IPS-20b (cell line): Measurements from ENCODE around the gene AACS.

Source experiments
- H3K27ac ChIP-seq: one replicate; pipeline ENCODE4 v1.5.1; 2013; ENCODE audit warnings: low read length
- H3K27me3 ChIP-seq: 2 replicates; pipeline ENCODE4 v1.6.1; 2013; ENCODE audit warnings: mild to moderate bottlenecking, low read length, inconsistent platforms; ENCODE audit not compliant: insufficient read depth
- H3K36me3 ChIP-seq: 2 replicates; pipeline ENCODE4 v1.6.1; 2013; ENCODE audit warnings: low read depth, mild to moderate bottlenecking, inconsistent platforms, low read length, moderate library complexity; ENCODE audit not compliant: insufficient read depth
- H3K4me1 ChIP-seq: 2 replicates; pipeline ENCODE4 v1.6.1; 2013; ENCODE audit warnings: mild to moderate bottlenecking, control low read depth, inconsistent platforms, low read length, moderate library complexity; ENCODE audit not compliant: insufficient read depth
- H3K4me3 ChIP-seq: 2 replicates; pipeline ENCODE4 v1.5.1; 2013; ENCODE audit warnings: mild to moderate bottlenecking, low read length, inconsistent platforms
- H3K9ac ChIP-seq: 2 replicates; pipeline ENCODE4 v1.6.1; 2013; ENCODE audit warnings: low read depth, mild to moderate bottlenecking, inconsistent platforms, low read length, moderate library complexity
- H3K9me3 ChIP-seq: 2 replicates; pipeline ENCODE4 v1.6.1; 2013; ENCODE audit warnings: mild to moderate bottlenecking, low read depth, low read length, inconsistent platforms; ENCODE audit not compliant: insufficient read depth

The AACS gene

DNA sequence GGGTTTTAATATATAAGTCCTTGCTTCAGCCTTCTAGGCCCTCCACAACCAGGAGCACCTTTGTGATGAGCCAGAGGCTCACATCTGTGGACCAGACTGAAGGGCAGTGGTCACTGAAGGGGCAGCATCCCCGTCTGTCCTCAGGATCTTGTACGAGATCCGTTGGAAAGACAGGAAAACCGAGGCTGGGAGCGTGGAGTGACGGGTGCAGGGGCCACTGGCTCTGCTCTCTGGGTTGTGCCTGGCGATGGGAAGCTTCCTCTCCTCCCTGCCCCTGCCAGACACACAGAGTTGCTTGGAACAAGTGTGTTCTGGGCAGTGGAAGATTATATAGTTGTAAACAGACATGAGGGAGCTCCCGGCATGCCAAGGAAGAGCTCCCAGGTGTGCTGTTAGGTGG, 48.0 kb downstream of the AACS start:
- Histone ChIP-seq H3K9ac (no peak overlapping the region), H3K4me3 (no peak overlapping the region), H3K9me3 (no peaks in the 10 kb centered on the region), H3K27ac (no peak overlapping the region), H3K4me1 (no peaks in the 10 kb centered on the region), H3K36me3 (peaks cover 55% of the 10 kb centered on the region), H3K27me3 (no peaks in the 10 kb centered on the region)

DNA sequence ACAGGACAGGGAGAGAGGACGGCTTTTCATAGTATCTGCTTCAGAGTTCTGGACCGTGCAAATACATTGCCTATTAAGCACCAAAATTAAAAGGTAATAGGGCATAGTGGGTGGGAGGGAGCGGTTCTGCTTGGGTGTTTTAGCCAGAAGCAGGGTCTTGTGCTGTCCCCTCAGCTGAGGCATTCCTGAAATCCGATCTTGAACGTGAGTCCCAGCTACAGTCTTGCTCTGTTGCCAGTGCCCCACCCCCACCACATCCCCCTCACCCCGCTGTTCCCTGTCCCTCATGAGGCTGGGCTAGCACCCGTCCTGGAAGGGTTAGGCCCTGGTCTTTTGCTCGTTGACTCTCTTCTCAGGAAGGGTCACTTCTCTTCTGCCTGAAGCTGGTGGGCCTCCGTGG, 48.6 kb downstream of the AACS start:
- no peaks in the 10 kb centered on the region for H3K4me1 ChIP-seq
- peaks cover 57% of the 10 kb centered on the region for H3K36me3 ChIP-seq
- H3K9ac ChIP-seq, result no peak overlapping the region
- no peaks in the 10 kb centered on the region for H3K27me3 ChIP-seq
- no peaks in the 10 kb centered on the region for H3K9me3 ChIP-seq
- no peak overlapping the region for H3K27ac ChIP-seq
- H3K4me3 ChIP-seq, result no peak overlapping the region

GRCh38 chr12:125114365-125115141, 49.3 kb downstream of the AACS start:
- Histone ChIP-seq H3K9me3 (no peaks in the 10 kb centered on the region), H3K4me1 (no peaks in the 10 kb centered on the region), H3K27ac (no peak overlapping the region), H3K36me3 (peaks cover 57% of the 10 kb centered on the region), H3K4me3 (no peak overlapping the region), H3K9ac (no peak overlapping the region), H3K27me3 (no peaks in the 10 kb centered on the region)

GRCh38 chr12:125120566-125120965, 55.3 kb downstream of the AACS start:
- H3K27me3 ChIP-seq, result no peaks in the 10 kb centered on the region
- no peak overlapping the region for H3K9ac ChIP-seq
- H3K4me3 ChIP-seq, result no peak overlapping the region
- peaks cover 49% of the 10 kb centered on the region for H3K36me3 ChIP-seq
- no peaks in the 10 kb centered on the region for H3K4me1 ChIP-seq
- H3K27ac ChIP-seq, result no peak overlapping the region
- no peaks in the 10 kb centered on the region for H3K9me3 ChIP-seq

GRCh38 chr12:125121106-125121505, 55.9 kb downstream of the AACS start:
- Histone ChIP-seq H3K4me3 (no peak overlapping the region), H3K9ac (no peak overlapping the region), H3K27ac (no peak overlapping the region), H3K36me3 (peaks cover 43% of the 10 kb centered on the region), H3K27me3 (no peaks in the 10 kb centered on the region), H3K9me3 (no peaks in the 10 kb centered on the region), H3K4me1 (no peaks in the 10 kb centered on the region)

DNA sequence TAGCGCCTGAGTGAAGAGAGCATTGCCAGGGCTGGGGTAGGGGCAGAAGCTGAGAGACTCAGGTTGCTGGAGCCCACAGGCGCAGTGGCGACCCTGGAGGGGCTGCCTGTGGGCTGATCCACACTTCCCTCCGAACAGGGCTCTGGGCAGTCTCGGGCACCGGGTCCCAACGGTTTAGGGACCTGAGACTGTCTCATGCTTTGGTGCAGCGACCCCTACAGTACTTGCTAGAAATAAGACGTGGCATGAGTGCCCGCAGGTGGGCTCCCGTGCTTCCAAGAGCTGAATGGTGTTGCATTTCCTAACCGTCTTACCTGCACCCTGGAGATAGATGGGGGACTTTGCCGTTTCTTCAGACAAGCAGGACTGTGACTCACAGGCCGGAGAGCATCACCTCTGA, 57.4 kb downstream of the AACS start:
- Histone ChIP-seq H3K9me3 (no peaks in the 10 kb centered on the region), H3K36me3 (peaks cover 38% of the 10 kb centered on the region), H3K4me3 (no peak overlapping the region), H3K9ac (no peak overlapping the region), H3K27ac (no peak overlapping the region), H3K4me1 (no peaks in the 10 kb centered on the region), H3K27me3 (no peaks in the 10 kb centered on the region)

DNA sequence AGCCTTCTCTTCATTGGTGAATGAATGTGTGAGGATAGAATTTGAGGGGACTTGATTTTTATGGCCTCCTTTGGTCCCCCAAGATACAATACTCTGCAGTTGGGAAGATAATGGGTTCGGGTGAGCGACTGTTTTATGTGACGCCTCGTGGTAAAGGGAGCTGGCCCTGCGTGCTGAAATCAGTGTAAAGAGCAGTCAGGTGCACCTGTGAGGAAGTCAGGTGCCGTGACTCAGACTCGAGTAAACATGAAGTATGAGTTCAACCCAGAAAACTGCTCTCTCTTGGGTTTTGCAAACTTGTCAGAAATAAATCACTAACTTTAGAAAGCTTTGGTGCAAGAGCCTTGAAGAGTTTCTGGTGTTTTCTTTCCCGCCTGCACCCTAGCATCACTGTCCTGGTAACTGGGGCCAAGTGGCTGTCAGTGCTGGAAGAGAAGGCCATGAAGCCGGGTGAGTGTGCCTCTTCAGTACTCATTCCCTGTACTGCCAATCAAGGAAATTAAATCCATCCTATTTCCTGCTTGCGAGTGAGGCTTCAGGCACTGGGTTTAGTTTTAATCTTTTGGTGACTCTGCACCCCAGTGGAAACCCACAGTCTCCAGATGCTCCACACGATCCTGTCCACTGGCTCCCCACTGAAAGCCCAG, 59.2 kb downstream of the AACS start:
- Histone ChIP-seq H3K9ac (no peak overlapping the region), H3K36me3 (peaks cover 32% of the 10 kb centered on the region), H3K27me3 (no peaks in the 10 kb centered on the region), H3K9me3 (no peaks in the 10 kb centered on the region), H3K27ac (no peak overlapping the region), H3K4me3 (no peak overlapping the region), H3K4me1 (no peaks in the 10 kb centered on the region)

DNA sequence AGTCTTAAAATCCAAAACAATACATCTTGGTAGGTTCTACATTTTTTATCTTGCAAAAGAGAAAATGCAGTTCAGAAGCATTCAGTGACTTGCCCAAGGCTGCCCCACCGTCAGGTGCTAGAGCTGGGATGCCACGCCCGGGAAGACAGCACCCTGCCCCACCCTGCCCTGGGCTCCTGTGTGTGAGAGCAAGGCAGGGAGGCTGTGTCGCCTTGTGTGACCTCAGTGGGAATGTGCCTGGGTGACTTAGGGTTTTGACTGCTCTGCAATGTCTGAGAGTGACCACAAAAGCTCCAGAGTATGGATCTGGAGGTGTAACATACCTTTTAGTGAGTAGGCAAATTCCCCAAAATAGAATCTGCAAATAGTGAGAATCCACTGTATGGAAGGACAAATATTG, 60.0 kb downstream of the AACS start:
- Histone ChIP-seq H3K36me3 (peaks cover 32% of the 10 kb centered on the region), H3K27ac (no peak overlapping the region), H3K9me3 (no peaks in the 10 kb centered on the region), H3K9ac (no peak overlapping the region), H3K27me3 (no peaks in the 10 kb centered on the region), H3K4me3 (no peak overlapping the region), H3K4me1 (no peaks in the 10 kb centered on the region)

DNA sequence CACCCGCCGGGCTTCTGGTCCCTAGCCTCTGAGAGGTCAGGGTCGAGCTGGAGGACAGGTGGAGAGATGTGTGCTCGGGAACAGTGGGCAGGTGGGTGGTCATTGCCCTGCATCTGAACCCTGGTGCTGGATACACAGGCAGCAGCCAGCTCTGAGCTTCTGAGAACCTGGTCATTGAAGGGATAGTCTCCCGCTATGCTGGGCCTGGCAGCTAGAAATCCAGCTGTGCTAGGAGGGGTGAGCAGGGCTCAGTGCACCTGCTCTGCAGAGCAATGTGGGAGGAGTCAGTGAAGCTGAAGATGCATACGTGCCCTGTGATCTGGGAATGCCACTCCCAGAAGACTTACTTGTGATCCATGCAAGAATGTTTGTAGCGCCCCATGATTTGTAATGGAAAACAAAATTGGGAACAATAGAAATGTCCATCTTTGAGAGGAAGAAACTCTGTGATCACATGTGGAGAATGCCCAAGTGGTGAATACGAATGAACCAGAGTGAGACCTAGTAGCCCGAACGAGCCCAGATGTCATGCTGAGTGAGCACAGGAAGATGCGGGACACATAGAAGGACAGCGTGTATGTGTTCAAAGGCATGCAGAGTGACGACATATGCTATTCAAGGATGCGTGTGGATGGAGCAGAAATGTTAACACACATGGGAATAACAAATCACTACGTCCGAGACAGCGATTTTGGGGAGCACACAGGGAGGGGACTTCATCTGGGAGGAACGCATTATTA, 63.4 kb downstream of the AACS start:
- no peaks in the 10 kb centered on the region for H3K27me3 ChIP-seq
- H3K4me3 ChIP-seq, result no peak overlapping the region
- peaks cover 34% of the 10 kb centered on the region for H3K36me3 ChIP-seq
- no peak overlapping the region for H3K9ac ChIP-seq
- no peak overlapping the region for H3K27ac ChIP-seq
- H3K9me3 ChIP-seq, result no peaks in the 10 kb centered on the region
- no peaks in the 10 kb centered on the region for H3K4me1 ChIP-seq

DNA sequence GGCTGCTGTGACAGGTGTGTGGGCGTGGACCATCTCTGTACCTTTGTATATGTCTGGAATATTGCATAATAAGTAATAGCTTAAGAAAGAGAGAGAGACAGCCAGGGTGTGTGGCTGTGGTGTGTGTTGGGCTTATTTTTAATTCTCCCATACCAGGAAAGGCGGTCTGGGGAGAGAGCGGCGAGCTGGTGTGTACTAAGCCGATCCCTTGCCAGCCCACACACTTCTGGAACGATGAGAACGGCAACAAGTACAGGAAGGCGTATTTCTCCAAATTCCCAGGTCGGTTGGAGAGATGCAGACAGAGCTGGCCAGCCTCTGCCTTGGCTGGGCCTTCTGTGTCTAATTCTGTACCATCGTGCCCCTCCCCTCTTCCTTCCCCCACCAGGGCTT, 63.9 kb downstream of the AACS start:
- Histone ChIP-seq H3K9ac (no peak overlapping the region), H3K36me3 (peaks cover 35% of the 10 kb centered on the region), H3K4me1 (no peaks in the 10 kb centered on the region), H3K9me3 (no peaks in the 10 kb centered on the region), H3K27ac (no peak overlapping the region), H3K27me3 (no peaks in the 10 kb centered on the region), H3K4me3 (no peak overlapping the region)

DNA sequence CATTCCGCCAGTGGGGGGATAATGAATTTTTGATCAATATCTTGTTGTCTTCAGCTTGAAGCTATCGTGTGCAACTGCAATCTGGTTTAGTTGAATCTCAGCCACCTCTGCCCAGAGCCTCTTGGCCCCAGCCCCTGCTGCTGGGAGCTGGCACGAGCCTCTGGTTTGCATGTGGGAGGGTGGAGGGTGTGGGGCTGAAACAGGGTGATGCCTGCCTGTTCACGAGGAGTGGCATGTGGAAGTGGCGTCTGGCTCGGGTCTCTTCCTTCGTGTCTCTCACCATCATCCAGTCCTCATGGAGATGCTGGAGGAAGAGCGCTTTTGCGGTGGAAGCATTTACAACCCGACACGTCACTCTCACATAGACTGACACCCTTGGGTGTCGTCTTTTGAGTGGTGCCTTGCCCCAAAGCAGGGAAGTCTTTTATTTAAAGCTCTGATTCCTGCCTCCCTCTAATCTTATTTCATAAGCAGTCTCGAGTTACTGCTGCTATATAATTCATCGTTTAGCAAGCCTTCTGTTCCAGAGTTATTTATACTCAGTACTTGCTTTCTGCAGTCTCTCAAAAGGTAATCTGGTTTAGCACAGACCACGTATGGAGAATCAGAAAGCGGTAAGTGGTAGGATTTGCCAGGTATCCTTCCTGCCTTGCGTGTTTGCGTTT, 64.5 kb downstream of the AACS start:
- Histone ChIP-seq H3K27me3 (no peaks in the 10 kb centered on the region), H3K9me3 (no peaks in the 10 kb centered on the region), H3K4me3 (no peak overlapping the region), H3K9ac (no peak overlapping the region), H3K27ac (no peak overlapping the region), H3K36me3 (peaks cover 35% of the 10 kb centered on the region), H3K4me1 (no peaks in the 10 kb centered on the region)
